Mesendoderm (in vitro differentiated cells): ENCODE measurements around the gene MST1.

Experiments
- DNase-seq: peaks from one replicate; pipeline ENCODE4 v3.0.0; 2013
- H2AK5ac ChIP-seq: 2 replicates; pipeline ENCODE4 v1.6.1; 2013; ENCODE audit warnings: low read length, inconsistent platforms
- H2BK120ac ChIP-seq: 2 replicates; pipeline ENCODE4 v1.6.1; 2013; ENCODE audit warnings: low read depth, mild to moderate bottlenecking, low read length, moderate library complexity, mixed read lengths
- H2BK15ac ChIP-seq: replicated peaks from 2 replicates; pipeline ENCODE4 v1.6.1; 2013; ENCODE audit warnings: low read depth, mild to moderate bottlenecking, moderate library complexity
- H2BK5ac ChIP-seq: 2 replicates; pipeline ENCODE4 v1.6.1; 2013; ENCODE audit warnings: low read length, inconsistent platforms
- H3K18ac ChIP-seq: 2 replicates; pipeline ENCODE4 v1.6.1; 2013; ENCODE audit warnings: mild to moderate bottlenecking, low read length, mixed read lengths
- H3K23ac ChIP-seq: one replicate; pipeline ENCODE4 v1.6.1; 2013; ENCODE audit warnings: low read length
- H3K27ac ChIP-seq: 2 replicates; pipeline ENCODE4 v1.5.1; 2013; ENCODE audit warnings: low read depth, mild to moderate bottlenecking, inconsistent platforms, low read length, moderate library complexity
- H3K27me3 ChIP-seq: 2 replicates; pipeline ENCODE4 v1.6.1; 2013; ENCODE audit warnings: low read length, control low read depth, mild to moderate bottlenecking, inconsistent platforms; ENCODE audit not compliant: insufficient read depth, poor library complexity
- H3K36me3 ChIP-seq: 2 replicates; pipeline ENCODE4 v1.6.1; 2013; ENCODE audit warnings: low read length, inconsistent platforms; ENCODE audit not compliant: control insufficient read depth, insufficient read depth
- H3K4ac ChIP-seq: one replicate; pipeline ENCODE4 v1.6.1; 2013; ENCODE audit warnings: low read depth, mild to moderate bottlenecking, low read length, moderate library complexity
- H3K4me1 ChIP-seq: 2 replicates; pipeline ENCODE4 v1.6.1; 2013; ENCODE audit warnings: low read depth, low read length, inconsistent platforms; ENCODE audit not compliant: control insufficient read depth
- H3K4me2 ChIP-seq: 2 replicates; pipeline ENCODE4 v1.6.1; 2013; ENCODE audit warnings: low read length
- H3K4me3 ChIP-seq: 2 replicates; pipeline ENCODE4 v1.5.1; 2013; ENCODE audit warnings: mild to moderate bottlenecking, low read length
- H3K56ac ChIP-seq: one replicate; pipeline ENCODE4 v1.6.1; 2013; ENCODE audit warnings: low read length
- H3K79me1 ChIP-seq: 2 replicates; pipeline ENCODE4 v1.6.1; 2013; ENCODE audit warnings: low read length, inconsistent platforms
- H3K79me2 ChIP-seq: 2 replicates; pipeline ENCODE4 v1.6.1; 2013; ENCODE audit warnings: mild to moderate bottlenecking, low read length; ENCODE audit not compliant: control insufficient read depth, insufficient read depth
- H3K9ac ChIP-seq: 2 replicates; pipeline ENCODE4 v1.6.1; 2013; ENCODE audit warnings: low read length, inconsistent platforms
- H4K5ac ChIP-seq: one replicate; pipeline ENCODE4 v1.6.1; 2013; ENCODE audit warnings: low read length
- H4K8ac ChIP-seq: one replicate; pipeline ENCODE4 v1.6.1; 2013; ENCODE audit warnings: low read depth, mild to moderate bottlenecking, control low read depth, low read length, moderate library complexity
- WGBS: extraction: QIAGEN DNeasy Blood & Tissue Kit; methylation state at CpG from one replicate; pipeline ENCODE4 v1.1.7; 2013; ENCODE audit warnings: low lambda C conversion rate, missing lambda C conversion rate; ENCODE audit not compliant: insufficient coverage; ENCODE audit errors: extremely low coverage; 5-methylcytosine and 5-hydroxymethylcytosine counted together

Gene MST1

GRCh38 chr3:49720855-49721595, 31.8 kb upstream of the MST1 start:
- no peak overlapping the region for H2BK120ac ChIP-seq
- H3K27ac ChIP-seq = no peak overlapping the region
- H2BK15ac ChIP-seq = no peak overlapping the region
- H3K36me3 ChIP-seq = peaks cover 5% of the 10 kb centered on the region
- WGBS = no CpG with 5 or more reads among the region's 4 CpGs
- peaks cover 4% of the 10 kb centered on the region for H3K4me1 ChIP-seq
- no peak overlapping the region for H2AK5ac ChIP-seq
- H3K9ac ChIP-seq = no peak overlapping the region
- H3K56ac ChIP-seq = no peak overlapping the region
- peaks cover 7% of the 10 kb centered on the region for H3K79me2 ChIP-seq
- no peak overlapping the region for H3K4me3 ChIP-seq
- H3K4ac ChIP-seq = no peak overlapping the region
- H3K79me1 ChIP-seq = peaks cover 12% of the 10 kb centered on the region
- H3K18ac ChIP-seq = no peak overlapping the region
- H3K23ac ChIP-seq = no peak overlapping the region
- no peak overlapping the region for H4K5ac ChIP-seq
- H3K4me2 ChIP-seq = no peak overlapping the region
- DNase-seq = no peak
- H4K8ac ChIP-seq = no peak overlapping the region
- no peaks in the 10 kb centered on the region for H3K27me3 ChIP-seq
- no peak overlapping the region for H2BK5ac ChIP-seq

- H2BK5ac ChIP-seq = no peak within 1 kb of the TSS
- H3K9ac ChIP-seq = peak within 1 kb of the TSS; percentile 73
- no peak within 1 kb of the TSS for H4K8ac ChIP-seq
- H3K56ac ChIP-seq = peak within 1 kb of the TSS; percentile 89
- no peak within 1 kb of the TSS for H3K4ac ChIP-seq
- peaks cover 12% of the 10 kb centered on the region for H3K79me1 ChIP-seq
- H2AK5ac ChIP-seq = no peak within 1 kb of the TSS
- no CpG with 5 or more reads among the region's 50 CpGs for WGBS
- peak; percentile 96 for DNase-seq
- peaks cover 5% of the 10 kb centered on the region for H3K36me3 ChIP-seq
- peak within 1 kb of the TSS; percentile 1 for H3K23ac ChIP-seq
- no peak within 1 kb of the TSS for H3K18ac ChIP-seq
- H2BK120ac ChIP-seq = no peak within 1 kb of the TSS
- peak within 1 kb of the TSS; percentile 9 for H3K4me3 ChIP-seq
- H3K4me2 ChIP-seq = peak within 1 kb of the TSS; percentile 82
- H4K5ac ChIP-seq = no peak within 1 kb of the TSS
- H3K4me1 ChIP-seq = peaks cover 4% of the 10 kb centered on the region
- no peaks in the 10 kb centered on the region for H3K27me3 ChIP-seq
- H2BK15ac ChIP-seq = no peak within 1 kb of the TSS
- H3K79me2 ChIP-seq = peaks cover 7% of the 10 kb centered on the region
- no peak within 1 kb of the TSS for H3K27ac ChIP-seq
Observed at GRCh38 chr3:49719214-49719884, 30.1 kb upstream of the MST1 start, which contains the start of gene AMIGO3. AMIGO3 (minus strand) TSS chr3:49719684; CDS start chr3:49719465, 219 bp downstream.

GRCh38 chr3:49718858-49719213, 29.6 kb upstream of the MST1 start:
- WGBS = no CpG with 5 or more reads among the region's 33 CpGs
- Histone ChIP-seq H4K8ac (no peak overlapping the region), H3K4me3 (peak overlapping the region; percentile 9), H3K56ac (peak overlapping the region; percentile 89), H2AK5ac (no peak overlapping the region), H2BK15ac (no peak overlapping the region), H3K4me1 (peaks cover 4% of the 10 kb centered on the region), H3K79me2 (peaks cover 7% of the 10 kb centered on the region), H3K36me3 (peaks cover 5% of the 10 kb centered on the region), H3K79me1 (peaks cover 12% of the 10 kb centered on the region), H3K27ac (no peak overlapping the region), H2BK5ac (no peak overlapping the region), H3K4me2 (peak overlapping the region; percentile 82), H3K9ac (peak overlapping the region; percentile 73), H3K23ac (peak overlapping the region; percentile 1), H3K27me3 (no peaks in the 10 kb centered on the region), H2BK120ac (no peak overlapping the region), H3K4ac (no peak overlapping the region), H4K5ac (no peak overlapping the region), H3K18ac (no peak overlapping the region)
- no peak for DNase-seq

GRCh38 chr3:49717959-49718857, 28.9 kb upstream of the MST1 start:
- Histone ChIP-seq H4K8ac (no peak overlapping the region), H4K5ac (no peak overlapping the region), H3K4me2 (no peak overlapping the region), H3K27ac (no peak overlapping the region), H3K23ac (peak overlapping the region; percentile 1), H3K27me3 (no peaks in the 10 kb centered on the region), H2BK120ac (no peak overlapping the region), H3K4me1 (peaks cover 4% of the 10 kb centered on the region), H3K36me3 (peaks cover 5% of the 10 kb centered on the region), H3K4me3 (no peak overlapping the region), H3K79me2 (peaks cover 7% of the 10 kb centered on the region), H3K56ac (peak overlapping the region; percentile 89), H2BK15ac (no peak overlapping the region), H3K9ac (peak overlapping the region; percentile 73), H3K4ac (no peak overlapping the region), H2BK5ac (no peak overlapping the region), H3K18ac (no peak overlapping the region), H3K79me1 (peaks cover 10% of the 10 kb centered on the region), H2AK5ac (no peak overlapping the region)
- WGBS = no CpG with 5 or more reads among the region's 75 CpGs
- no peak for DNase-seq

DNA sequence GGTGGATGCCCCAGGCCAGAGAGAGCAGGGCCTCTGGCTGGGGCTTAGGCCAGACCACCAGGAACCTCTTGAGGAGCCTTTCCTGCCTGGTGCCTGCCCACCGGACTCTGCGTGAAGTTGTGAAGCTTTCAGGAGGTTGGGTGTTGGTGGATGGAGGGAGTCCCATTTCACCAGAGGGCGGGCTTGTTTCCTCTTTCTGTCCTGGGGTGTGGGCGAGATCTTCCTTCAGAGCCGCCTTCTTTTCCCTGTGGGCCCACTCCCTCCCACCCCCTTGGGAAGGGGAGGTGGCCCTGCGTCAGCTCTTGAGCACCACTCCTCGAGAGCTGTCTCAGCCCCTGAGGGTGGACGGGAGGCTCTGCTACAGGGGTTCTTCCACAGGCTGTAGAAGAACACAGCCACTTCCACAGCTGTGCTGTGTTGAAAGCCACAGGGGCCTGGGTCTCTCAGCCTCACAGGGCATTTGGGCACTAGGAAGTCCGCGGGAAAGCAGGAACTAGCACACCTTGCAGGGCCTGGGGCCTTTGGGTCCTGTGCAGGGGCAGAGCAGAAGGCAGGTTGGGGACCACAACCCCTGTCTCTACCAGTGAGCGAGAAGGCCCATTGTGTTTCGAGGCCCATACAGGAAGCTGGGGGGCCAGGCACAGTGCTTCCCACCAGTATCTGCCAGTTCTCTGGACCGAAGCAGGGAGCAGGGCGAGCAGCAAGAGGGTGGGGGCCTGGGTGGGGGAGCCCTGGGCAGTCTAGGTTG, 28.1 kb upstream of the MST1 start:
- DNase-seq = no peak
- Histone ChIP-seq H2BK15ac (no peak overlapping the region), H3K4me3 (no peak overlapping the region), H3K27ac (no peak overlapping the region), H3K18ac (no peak overlapping the region), H3K4me2 (no peak overlapping the region), H3K27me3 (no peaks in the 10 kb centered on the region), H3K4me1 (no peaks in the 10 kb centered on the region), H3K56ac (no peak overlapping the region), H4K5ac (no peak overlapping the region), H3K36me3 (peaks cover 5% of the 10 kb centered on the region), H3K79me2 (no peaks in the 10 kb centered on the region), H2BK120ac (no peak overlapping the region), H2AK5ac (no peak overlapping the region), H3K9ac (no peak overlapping the region), H4K8ac (no peak overlapping the region), H3K23ac (no peak overlapping the region), H3K4ac (no peak overlapping the region), H2BK5ac (no peak overlapping the region), H3K79me1 (peaks cover 2% of the 10 kb centered on the region)
- WGBS = no CpG with 5 or more reads among the region's 14 CpGs
